ENCODE results near the gene SIPA1L3.

SIPA1L3 gene

DNA sequence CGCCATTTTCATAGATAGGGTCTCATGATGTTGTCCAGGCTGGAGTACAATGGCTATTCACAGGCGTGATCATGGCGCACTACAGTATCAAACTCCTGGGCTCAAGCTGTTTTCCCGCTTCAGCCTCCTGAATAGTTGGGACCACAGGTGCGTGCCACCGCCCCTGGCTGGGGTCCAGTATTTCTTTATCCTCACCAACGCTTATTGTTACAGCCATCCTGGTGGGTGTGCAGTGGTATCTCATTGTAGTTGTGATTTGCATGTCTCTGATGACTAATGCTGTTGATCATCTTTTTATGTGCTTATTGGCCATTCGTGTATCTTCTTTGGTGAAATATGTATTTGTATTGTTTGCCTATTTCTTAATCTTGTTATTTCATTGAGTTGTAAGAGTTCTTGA is 49.0 kb downstream of the SIPA1L3 start:
- no peaks in the 10 kb centered on the region for H3K36me3 ChIP-seq
- TF ChIP-seq, protein P1, sequence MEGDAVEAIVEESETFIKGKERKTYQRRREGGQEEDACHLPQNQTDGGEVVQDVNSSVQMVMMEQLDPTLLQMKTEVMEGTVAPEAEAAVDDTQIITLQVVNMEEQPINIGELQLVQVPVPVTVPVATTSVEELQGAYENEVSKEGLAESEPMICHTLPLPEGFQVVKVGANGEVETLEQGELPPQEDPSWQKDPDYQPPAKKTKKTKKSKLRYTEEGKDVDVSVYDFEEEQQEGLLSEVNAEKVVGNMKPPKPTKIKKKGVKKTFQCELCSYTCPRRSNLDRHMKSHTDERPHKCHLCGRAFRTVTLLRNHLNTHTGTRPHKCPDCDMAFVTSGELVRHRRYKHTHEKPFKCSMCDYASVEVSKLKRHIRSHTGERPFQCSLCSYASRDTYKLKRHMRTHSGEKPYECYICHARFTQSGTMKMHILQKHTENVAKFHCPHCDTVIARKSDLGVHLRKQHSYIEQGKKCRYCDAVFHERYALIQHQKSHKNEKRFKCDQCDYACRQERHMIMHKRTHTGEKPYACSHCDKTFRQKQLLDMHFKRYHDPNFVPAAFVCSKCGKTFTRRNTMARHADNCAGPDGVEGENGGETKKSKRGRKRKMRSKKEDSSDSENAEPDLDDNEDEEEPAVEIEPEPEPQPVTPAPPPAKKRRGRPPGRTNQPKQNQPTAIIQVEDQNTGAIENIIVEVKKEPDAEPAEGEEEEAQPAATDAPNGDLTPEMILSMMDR (IDR thresholded peaks at IDR 0.05) = no peak
- no peak overlapping the region for H3K27ac ChIP-seq
- H3K4me3 ChIP-seq (ENCODE audit: low read depth in 1 of 2, low read length in 1 of 2) = no peak overlapping the region
- no peaks in the 10 kb centered on the region for H3K9me3 ChIP-seq
- H3K4me1 ChIP-seq (ENCODE audit: control insufficient read depth in 1 of 2, insufficient read depth in 1 of 2, low read depth in 1 of 2, low read length in 1 of 2) = no peaks in the 10 kb centered on the region
- H3K27me3 ChIP-seq = no peaks in the 10 kb centered on the region

DNA sequence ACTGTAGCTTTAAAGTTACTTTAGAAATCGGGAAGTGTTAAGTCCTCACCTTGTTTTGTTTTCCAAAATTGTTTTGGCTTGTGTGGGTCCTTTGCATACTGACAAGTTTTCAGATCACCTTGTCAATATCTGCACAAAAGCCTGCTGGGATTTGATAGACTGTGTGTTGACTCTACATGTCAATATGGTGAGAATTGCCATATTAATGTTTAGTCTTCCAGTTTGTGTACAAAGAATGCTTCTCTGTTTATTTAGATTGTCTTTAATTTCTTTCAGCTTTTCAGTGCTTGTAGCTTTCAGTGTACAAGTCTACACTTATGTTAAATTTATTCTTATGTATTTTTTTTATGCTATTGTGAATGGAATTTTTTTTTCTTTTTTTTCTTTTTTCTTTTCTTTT is 50.2 kb downstream of the SIPA1L3 start:
- H3K4me1 ChIP-seq (ENCODE audit: control insufficient read depth in 1 of 2, insufficient read depth in 1 of 2, low read depth in 1 of 2, low read length in 1 of 2) = no peaks in the 10 kb centered on the region
- H3K9me3 ChIP-seq = no peaks in the 10 kb centered on the region
- no peaks in the 10 kb centered on the region for H3K36me3 ChIP-seq
- H3K27ac ChIP-seq = no peak overlapping the region
- no peaks in the 10 kb centered on the region for H3K27me3 ChIP-seq
- H3K4me3 ChIP-seq (ENCODE audit: low read depth in 1 of 2, low read length in 1 of 2) = no peak overlapping the region
- TF ChIP-seq, protein P1 (IDR thresholded peaks at IDR 0.05) = no peak

DNA sequence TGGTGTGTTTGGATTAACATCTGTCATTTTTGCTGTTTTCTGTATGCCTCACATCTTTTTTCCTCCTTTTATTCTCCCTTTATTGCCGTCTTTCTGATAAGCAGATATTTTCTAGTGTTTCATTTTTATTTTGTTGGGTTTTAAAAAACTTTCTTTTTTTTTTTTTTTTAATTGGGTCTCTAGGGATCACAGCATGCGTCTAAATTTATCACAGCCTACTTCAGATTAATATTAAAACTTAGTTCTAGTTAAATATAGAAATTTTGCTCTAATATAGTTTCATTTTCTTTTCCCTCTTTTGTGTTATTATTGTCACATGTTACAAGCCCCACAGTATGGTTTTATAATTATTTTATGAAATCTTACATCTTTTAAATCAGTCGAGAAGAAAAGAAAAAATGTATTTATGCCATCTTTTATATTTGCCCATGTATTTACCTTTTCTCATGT is 52.7 kb downstream of the SIPA1L3 start:
- Histone ChIP-seq H3K36me3 (no peaks in the 10 kb centered on the region), H3K4me3 (ENCODE audit: low read depth in 1 of 2, low read length in 1 of 2) (no peak overlapping the region), H3K9me3 (no peaks in the 10 kb centered on the region), H3K27ac (no peak overlapping the region), H3K4me1 (ENCODE audit: control insufficient read depth in 1 of 2, insufficient read depth in 1 of 2, low read depth in 1 of 2, low read length in 1 of 2) (no peaks in the 10 kb centered on the region), H3K27me3 (no peaks in the 10 kb centered on the region)
- TF ChIP-seq, protein P1 (IDR thresholded peaks at IDR 0.05) = no peak

DNA sequence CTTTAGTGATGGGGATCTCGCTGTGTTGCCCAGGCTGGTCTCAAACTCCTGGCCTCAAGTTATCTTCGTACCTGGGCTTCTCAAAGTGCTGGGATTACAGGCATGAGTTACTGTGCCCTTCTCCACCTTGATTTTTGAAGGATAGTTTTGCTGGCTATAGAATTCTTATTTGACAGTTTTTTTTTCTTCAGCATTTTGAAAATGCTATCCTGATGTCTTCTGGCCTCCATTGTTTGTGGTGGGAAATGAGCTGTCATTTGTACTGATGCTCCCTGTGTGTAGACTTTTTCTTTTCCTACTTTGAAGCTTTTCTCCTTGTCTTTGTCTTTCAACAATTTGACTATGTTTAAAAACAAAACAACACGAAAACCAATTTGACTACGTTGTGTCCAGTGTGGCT is 54.2 kb downstream of the SIPA1L3 start:
- TF ChIP-seq, protein P1 (IDR thresholded peaks at IDR 0.05) = no peak
- Histone ChIP-seq H3K36me3 (no peaks in the 10 kb centered on the region), H3K27me3 (no peaks in the 10 kb centered on the region), H3K4me3 (ENCODE audit: low read depth in 1 of 2, low read length in 1 of 2) (no peak overlapping the region), H3K4me1 (ENCODE audit: control insufficient read depth in 1 of 2, insufficient read depth in 1 of 2, low read depth in 1 of 2, low read length in 1 of 2) (no peaks in the 10 kb centered on the region), H3K27ac (no peak overlapping the region), H3K9me3 (no peaks in the 10 kb centered on the region)

DNA sequence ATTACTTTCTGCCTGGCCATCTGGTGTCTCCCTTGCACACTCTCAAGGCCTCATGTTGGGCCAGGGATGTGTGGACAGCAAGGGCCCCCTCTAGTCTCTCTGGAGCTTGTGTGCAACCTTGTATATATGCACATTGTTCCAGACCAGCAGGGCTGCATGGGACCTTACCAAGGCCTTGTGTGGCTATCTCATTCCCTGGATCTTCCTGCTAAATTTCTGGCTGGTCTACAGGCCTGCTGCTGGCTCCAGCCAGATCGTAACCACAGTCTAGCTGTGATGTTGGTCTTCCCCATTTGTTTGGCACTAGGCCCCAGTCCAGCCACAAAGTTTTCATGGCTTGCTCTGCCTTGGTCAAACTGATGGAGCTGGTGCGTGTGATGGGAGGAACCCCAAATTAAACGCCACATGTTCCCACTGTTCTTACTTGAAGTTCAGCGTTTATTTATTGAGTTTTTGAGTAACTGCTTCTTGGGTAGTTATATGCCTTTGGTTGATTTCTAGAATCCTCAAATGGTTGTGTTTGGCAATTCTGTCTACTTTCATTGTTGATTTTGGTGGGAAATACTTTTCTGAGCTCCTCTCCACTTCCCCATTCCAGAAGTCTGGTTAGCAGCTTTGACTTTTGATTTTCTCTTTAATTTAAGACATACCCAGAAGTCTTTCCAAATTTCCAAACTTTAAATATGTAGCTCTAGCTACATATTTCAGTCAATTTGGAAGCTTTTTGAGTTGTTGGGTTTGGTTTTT is 56.4 kb downstream of the SIPA1L3 start:
- Histone ChIP-seq H3K27ac (no peak overlapping the region), H3K36me3 (no peaks in the 10 kb centered on the region), H3K9me3 (no peaks in the 10 kb centered on the region), H3K4me1 (ENCODE audit: control insufficient read depth in 1 of 2, insufficient read depth in 1 of 2, low read depth in 1 of 2, low read length in 1 of 2) (no peaks in the 10 kb centered on the region), H3K4me3 (ENCODE audit: low read depth in 1 of 2, low read length in 1 of 2) (no peak overlapping the region), H3K27me3 (no peaks in the 10 kb centered on the region)
- TF ChIP-seq, protein P1 (IDR thresholded peaks at IDR 0.05) = no peak
